ENCODE measurements around the gene GALM.

Gene GALM

GRCh38 chr2:38692636-38693318 is 26.9 kb downstream of the GALM start:
- Histone ChIP-seq H3K4me1 (peaks cover 3% of the 10 kb centered on the region), H3K27me3 (ENCODE audit: control insufficient read depth, insufficient read depth, low read length) (no peaks in the 10 kb centered on the region), H3K27ac (no peak overlapping the region), H3K9me3 (ENCODE audit: control insufficient read depth, low read length) (no peaks in the 10 kb centered on the region), H3K36me3 (ENCODE audit: control insufficient read depth, insufficient read depth, low read length) (no peaks in the 10 kb centered on the region), H3K9ac (no peak overlapping the region), H3K4me2 (ENCODE audit: low read length) (no peak overlapping the region), H3K79me2 (no peaks in the 10 kb centered on the region), H2AFZ (no peak overlapping the region), H3K4me3 (ENCODE audit: low read depth, low read length) (no peak overlapping the region)
- TF ChIP-seq CTCF (IDR thresholded peaks at IDR 0.05): no peak

- H3K4me1 ChIP-seq: peaks cover 3% of the 10 kb centered on the region
- no peak overlapping the region for H3K9ac ChIP-seq
- no peak overlapping the region for H3K4me3 ChIP-seq (ENCODE audit: low read depth, low read length)
- H3K36me3 ChIP-seq (ENCODE audit: control insufficient read depth, insufficient read depth, low read length): no peaks in the 10 kb centered on the region
- H3K4me2 ChIP-seq (ENCODE audit: low read length): no peak overlapping the region
- no peak for TF ChIP-seq CTCF (IDR thresholded peaks at IDR 0.05)
- H3K9me3 ChIP-seq (ENCODE audit: control insufficient read depth, low read length): no peaks in the 10 kb centered on the region
- no peaks in the 10 kb centered on the region for H3K79me2 ChIP-seq
- H2AFZ ChIP-seq: no peak overlapping the region
- no peak overlapping the region for H3K27ac ChIP-seq
- H3K27me3 ChIP-seq (ENCODE audit: control insufficient read depth, insufficient read depth, low read length): no peaks in the 10 kb centered on the region
These were observed 31.4 kb downstream of the GALM start for GRCh38 chr2:38697116-38697840.

- no peak for TF ChIP-seq CTCF (IDR thresholded peaks at IDR 0.05)
- H3K27ac ChIP-seq: no peak overlapping the region
- peaks cover 4% of the 10 kb centered on the region for H3K79me2 ChIP-seq
These were observed 32.6 kb downstream of the GALM start for GRCh38 chr2:38698467-38699003.

GRCh38 chr2:38700113-38700785 is 34.3 kb downstream of the GALM start:
- Histone ChIP-seq H3K4me3 (ENCODE audit: low read depth, low read length) (no peak overlapping the region), H3K4me1 (no peaks in the 10 kb centered on the region), H3K9ac (no peak overlapping the region), H3K27ac (no peak overlapping the region), H3K36me3 (ENCODE audit: control insufficient read depth, insufficient read depth, low read length) (no peaks in the 10 kb centered on the region), H3K9me3 (ENCODE audit: control insufficient read depth, low read length) (no peaks in the 10 kb centered on the region), H3K4me2 (ENCODE audit: low read length) (no peak overlapping the region), H2AFZ (no peak overlapping the region), H3K79me2 (peaks cover 7% of the 10 kb centered on the region), H3K27me3 (ENCODE audit: control insufficient read depth, insufficient read depth, low read length) (no peaks in the 10 kb centered on the region)
- TF ChIP-seq CTCF (IDR thresholded peaks at IDR 0.05): no peak

More at GRCh38 chr2:38698467-38699003, 32.6 kb downstream of the GALM start:
- H3K36me3 ChIP-seq (ENCODE audit: control insufficient read depth, insufficient read depth, low read length): no peaks in the 10 kb centered on the region
- no peak overlapping the region for H3K4me3 ChIP-seq (ENCODE audit: low read depth, low read length)
- H3K4me2 ChIP-seq (ENCODE audit: low read length): no peak overlapping the region
- H3K27me3 ChIP-seq (ENCODE audit: control insufficient read depth, insufficient read depth, low read length): no peaks in the 10 kb centered on the region
- no peaks in the 10 kb centered on the region for H3K4me1 ChIP-seq
- H3K9ac ChIP-seq: no peak overlapping the region
- H3K9me3 ChIP-seq (ENCODE audit: control insufficient read depth, low read length): no peaks in the 10 kb centered on the region
- H2AFZ ChIP-seq: no peak overlapping the region

All from parathyroid adenoma (tissue), 2 donors.